Transverse colon (tissue), 4 donors: ENCODE results near the gene PAN3. TPM values are rescaled to one million over a fixed set of nuclear protein-coding genes. Genes with fewer than 3 reads are reported as not detected.

Experiments used
- DNase-seq: peaks from one replicate; pipeline ENCODE4 v3.0.0-alpha.2; 2019
- H3K27ac ChIP-seq, 4 donors: fragments of 200-600 bp; sonication (generic); 2 replicates each; pipeline ENCODE4 v1.5.1; 2016 to 2018; ENCODE audit warnings: inconsistent platforms in 4 of 4
- H3K27me3 ChIP-seq: fragments of 200-600 bp; sonication (generic); 2 replicates; pipeline ENCODE4 v1.5.1; 2017; ENCODE audit warnings: inconsistent platforms
- H3K36me3 ChIP-seq, 4 donors: fragments of 200-600 bp; sonication (generic); 2 replicates each; pipeline ENCODE4 v1.5.1; 2017 to 2019; ENCODE audit warnings: inconsistent platforms in 4 of 4
- H3K4me1 ChIP-seq, 4 donors: fragments of 200-600 bp; sonication (generic); 2 replicates each; pipeline ENCODE4 v1.5.1; 2017 to 2020; ENCODE audit warnings: inconsistent platforms in 4 of 4
- H3K4me3 ChIP-seq, 4 donors: fragments of 200-600 bp; sonication (generic); 1 replicate in 1 of 4; 2 replicates in 3 of 4; pipeline versions ENCODE4 v1.5.1 to v1.6.1; 2017 to 2019; ENCODE audit warnings: inconsistent platforms in 4 of 4
- H3K9me3 ChIP-seq, 2 donors: fragments of 200-600 bp; sonication (generic); 2 replicates each; pipeline ENCODE4 v1.5.1; 2017 to 2019; ENCODE audit warnings: inconsistent platforms in 2 of 2
- EP300 ChIP-seq: sonication (generic); formaldehyde crosslinking; IDR thresholded peaks from one replicate; pipeline ENCODE4 v1.6.1; 2017; ENCODE audit warnings: antibody characterized with exemption, low read depth
- POLR2A ChIP-seq: fragments of 450-650 bp; IDR thresholded peaks from one replicate; pipeline ENCODE4 v1.6.1; 2016; ENCODE audit warnings: antibody characterized with exemption, mild to moderate bottlenecking, moderate library complexity
- POLR2AphosphoS5 ChIP-seq, 3 donors: sonication (generic); formaldehyde crosslinking; IDR thresholded peaks; one replicate each; pipeline ENCODE4 v1.6.1; 2016; ENCODE audit warnings: antibody characterized with exemption in 3 of 3
- WGBS, 2 donors: methylation state at CpG; one replicate each; pipeline ENCODE4 v1.1.5; 2018; ENCODE audit warnings: low coverage in 1 of 2; 5-methylcytosine and 5-hydroxymethylcytosine counted together
- in situ Hi-C, 4 donors: fragments of 200-750 bp; cut with MboI; loops; one replicate each; pipeline versions ENCODE4 v1.15.0 to v1.15.1; 2017; ENCODE audit warnings: low sequenced_read_pairs in 3 of 4, low pct_ligation_motif_present in 1 of 4, low pct_unique_long_range_greater_than_20kb in 1 of 4
- intact Hi-C: fragments of 100-400 bp; cut with DNase I; formaldehyde crosslinking; loops from one replicate; pipeline ENCODE4 v1.15.1; 2023; ENCODE audit warnings: low total_unique reads
- total RNA-seq, 4 donors: library from RNA; depleted of rRNA; stranded (reverse); fragments of >200 nt; gene quantifications; one replicate each; pipeline ENCODE4 v1.1.0, GENCODE V29; 2016
- TF ChIP-seq, protein P1 (sequence below), 5 experiments: fragments of 200-600 bp in 3 of 5; fragments of 450-650 bp in 2 of 5; sonication (generic) in 3 of 5; IDR thresholded peaks; 1 replicate in 2 of 5; 2 replicates in 3 of 5; pipeline ENCODE4 v1.5.1; 2016 to 2017; ENCODE audit warnings: antibody characterized with exemption in 5 of 5, inconsistent platforms in 3 of 5, mild to moderate bottlenecking in 2 of 5, moderate library complexity in 1 of 5

The PAN3 gene
- total RNA-seq, 4 donors from 2014 or later, result 28.3 to 107 (median 46.6) TPM

DNA sequence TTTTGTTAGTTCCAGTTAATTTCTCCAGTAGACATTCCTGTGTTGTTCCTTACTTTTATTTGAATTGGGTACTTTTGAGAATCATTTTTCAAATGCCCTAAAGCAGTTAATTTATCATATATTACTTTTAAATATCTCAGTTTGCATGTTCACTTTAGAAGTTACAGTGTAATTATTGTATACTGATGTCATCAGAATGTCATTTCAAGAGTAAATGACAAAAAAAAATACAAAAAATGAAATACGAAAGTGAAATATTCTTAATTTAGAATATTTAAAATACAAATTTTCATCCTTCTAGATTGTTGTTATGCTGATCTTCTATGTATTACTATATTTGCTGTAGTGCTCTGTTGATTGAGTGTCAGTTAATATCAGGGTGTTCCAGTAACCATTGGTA is 114.2 kb downstream of the PAN3 start:
- H3K4me3 ChIP-seq, result no peak overlapping the region
- H3K27me3 ChIP-seq, result no peaks in the 10 kb centered on the region
- H3K27ac ChIP-seq, result no peak overlapping the region
- intact Hi-C loops (no loop called here), in situ Hi-C loops (no loop called here)
- TF ChIP-seq, protein P1, sequence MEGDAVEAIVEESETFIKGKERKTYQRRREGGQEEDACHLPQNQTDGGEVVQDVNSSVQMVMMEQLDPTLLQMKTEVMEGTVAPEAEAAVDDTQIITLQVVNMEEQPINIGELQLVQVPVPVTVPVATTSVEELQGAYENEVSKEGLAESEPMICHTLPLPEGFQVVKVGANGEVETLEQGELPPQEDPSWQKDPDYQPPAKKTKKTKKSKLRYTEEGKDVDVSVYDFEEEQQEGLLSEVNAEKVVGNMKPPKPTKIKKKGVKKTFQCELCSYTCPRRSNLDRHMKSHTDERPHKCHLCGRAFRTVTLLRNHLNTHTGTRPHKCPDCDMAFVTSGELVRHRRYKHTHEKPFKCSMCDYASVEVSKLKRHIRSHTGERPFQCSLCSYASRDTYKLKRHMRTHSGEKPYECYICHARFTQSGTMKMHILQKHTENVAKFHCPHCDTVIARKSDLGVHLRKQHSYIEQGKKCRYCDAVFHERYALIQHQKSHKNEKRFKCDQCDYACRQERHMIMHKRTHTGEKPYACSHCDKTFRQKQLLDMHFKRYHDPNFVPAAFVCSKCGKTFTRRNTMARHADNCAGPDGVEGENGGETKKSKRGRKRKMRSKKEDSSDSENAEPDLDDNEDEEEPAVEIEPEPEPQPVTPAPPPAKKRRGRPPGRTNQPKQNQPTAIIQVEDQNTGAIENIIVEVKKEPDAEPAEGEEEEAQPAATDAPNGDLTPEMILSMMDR (IDR thresholded peaks at IDR 0.05), result no peak
- TF ChIP-seq POLR2A, result no peak
- no peak for TF ChIP-seq EP300
- TF ChIP-seq POLR2AphosphoS5 (IDR thresholded peaks at IDR 0.05), result no peak
- no peak for DNase-seq
- WGBS, 2 donors, result 88 to 93% methylated on average over 1 of the region's 1 CpG
- H3K4me1 ChIP-seq, result peaks cover 0 to 8% (median 0%) of the 10 kb centered on the region in 4 donors
- H3K9me3 ChIP-seq, result no peaks in the 10 kb centered on the region
- peaks cover 0 to 14% (median 5%) of the 10 kb centered on the region in 4 donors for H3K36me3 ChIP-seq

GRCh38 chr13:28257305-28257704 is 119.0 kb downstream of the PAN3 start:
- intact Hi-C loops, result no loop called here
- WGBS, 2 donors, result 95 to 97% methylated on average over 4 of the region's 4 CpGs
- Histone ChIP-seq H3K27me3 (no peaks in the 10 kb centered on the region), H3K36me3 (peaks cover 0 to 39% (median 6%) of the 10 kb centered on the region in 4 donors), H3K27ac (no peak overlapping the region), H3K4me3 (no peak overlapping the region), H3K4me1 (no peaks in the 10 kb centered on the region), H3K9me3 (no peaks in the 10 kb centered on the region)
- no peak for DNase-seq
- in situ Hi-C loops, result no loop called here
- TF ChIP-seq EP300 (no peak), POLR2AphosphoS5 (IDR thresholded peaks at IDR 0.05) (no peak), POLR2A (no peak)
- TF ChIP-seq, protein P1 (IDR thresholded peaks at IDR 0.05), result no peak

GRCh38 chr13:28258417-28258816 is 120.1 kb downstream of the PAN3 start:
- 60 to 70% methylated on average over 3 of the region's 3 CpGs for WGBS, 2 donors
- TF ChIP-seq POLR2A, result no peak
- no peak for TF ChIP-seq EP300
- no peak for TF ChIP-seq POLR2AphosphoS5 (IDR thresholded peaks at IDR 0.05)
- TF ChIP-seq, protein P1 (IDR thresholded peaks at IDR 0.05), result no peak
- Histone ChIP-seq H3K36me3 (peaks cover 0 to 46% (median 6%) of the 10 kb centered on the region in 4 donors), H3K4me1 (no peaks in the 10 kb centered on the region), H3K27me3 (no peaks in the 10 kb centered on the region), H3K4me3 (no peak overlapping the region), H3K27ac (no peak overlapping the region), H3K9me3 (no peaks in the 10 kb centered on the region)
- intact Hi-C loops, result no loop called here
- in situ Hi-C loops, result no loop called here
- no peak for DNase-seq

DNA sequence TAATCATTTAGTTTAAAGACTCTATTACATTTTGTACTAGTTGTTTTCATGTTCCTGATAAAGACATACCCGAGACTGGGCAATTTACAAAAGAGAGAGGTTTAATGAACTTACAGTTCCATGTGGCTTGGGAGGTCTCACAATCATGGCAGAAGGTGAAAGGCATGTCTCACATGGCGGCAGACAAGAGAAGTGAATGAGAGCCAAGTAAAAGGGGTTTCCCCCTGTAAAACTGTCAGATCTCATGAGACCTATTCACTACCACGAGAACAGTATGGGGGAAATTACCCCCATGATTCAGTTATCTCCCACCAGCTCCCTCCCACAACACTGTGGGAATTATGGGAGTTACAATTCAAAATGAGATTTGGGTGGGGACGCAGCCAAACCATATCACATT is 129.2 kb downstream of the PAN3 start:
- Histone ChIP-seq H3K4me1 (peaks cover 0 to 5% (median 0%) of the 10 kb centered on the region in 4 donors), H3K36me3 (peaks cover 0 to 50% (median 19%) of the 10 kb centered on the region in 4 donors), H3K27ac (no peak overlapping the region), H3K9me3 (no peaks in the 10 kb centered on the region), H3K4me3 (no peak overlapping the region), H3K27me3 (no peaks in the 10 kb centered on the region)
- in situ Hi-C loops (no loop called here), intact Hi-C loops (no loop called here)
- TF ChIP-seq POLR2A (no peak), POLR2AphosphoS5 (IDR thresholded peaks at IDR 0.05) (no peak), EP300 (no peak)
- TF ChIP-seq, protein P1 (IDR thresholded peaks at IDR 0.05), result no peak
- DNase-seq, result no peak
- 94% methylated on average over 2 to 4 of the region's 4 CpGs for WGBS, 2 donors
